IMR-90 (cell line): ENCODE results near the gene SPINT2. TPM values are rescaled to one million over a fixed set of nuclear protein-coding genes. Genes with fewer than 3 reads are reported as not detected.
A peak's percentile ranks its signal among the peaks of the same experiment; 100 is the strongest.

Experiments
- ATAC-seq: fragments of 200-7000 bp; cut with Tn5 transposase; 2 replicates; pipeline ENCODE4 v1.9.1; 2020; ENCODE audit warnings: low read depth, mild to moderate bottlenecking, moderate library complexity
- BruUV-seq: library from RNA; stranded (reverse); fragments of 400-500 nt; replicated peaks from 2 replicates; lab custom pipeline; 2021; lab: Mats Ljungman, UMichigan
- CTCF ChIA-PET: fragments of 300-600 bp; formaldehyde crosslinking; extraction: SDS; loops from one replicate; lab custom pipeline; 2021; ENCODE audit warnings: antibody characterized with exemption; lab: Yijun Ruan, JAX
- POLR2A ChIA-PET: fragments of 300-600 bp; sonication (Branson Sonifier 250); formaldehyde crosslinking; loops from one replicate; lab custom pipeline; 2022; ENCODE audit warnings: antibody characterized with exemption; ENCODE audit not compliant: unreplicated experiment; lab: Charles Lee
- DNase-seq: peaks from one replicate; pipeline ENCODE4 v3.0.0; 2013
- H2AFZ ChIP-seq: replicated peaks from 2 replicates; pipeline ENCODE3; 2013; ENCODE audit warnings: low read length, mild to moderate bottlenecking; ENCODE audit not compliant: poor library complexity
- H2AK5ac ChIP-seq: 2 replicates; pipeline ENCODE4 v1.6.1; 2013; ENCODE audit warnings: low read depth, low read length, inconsistent platforms
- H2AK9ac ChIP-seq: replicated peaks from 2 replicates; pipeline ENCODE3; 2013; ENCODE audit warnings: mild to moderate bottlenecking, low read depth, low read length, moderate library complexity; ENCODE audit not compliant: poor library complexity
- H2BK120ac ChIP-seq: 2 replicates; pipeline ENCODE4 v1.6.1; 2013; ENCODE audit warnings: low read depth, low read length, inconsistent platforms
- H2BK15ac ChIP-seq: 3 replicates; pipeline ENCODE4 v1.6.1; 2013; ENCODE audit warnings: low read depth, low read length, inconsistent platforms
- H2BK20ac ChIP-seq: 2 replicates; pipeline ENCODE4 v1.6.1; 2013; ENCODE audit warnings: low read depth, mild to moderate bottlenecking, inconsistent platforms, low read length, moderate library complexity
- H2BK5ac ChIP-seq: 2 replicates; pipeline ENCODE4 v1.6.1; 2013; ENCODE audit warnings: mild to moderate bottlenecking, low read depth, low read length, inconsistent platforms; ENCODE audit not compliant: poor library complexity, severe bottlenecking
- H3K14ac ChIP-seq: replicated peaks from 2 replicates; pipeline ENCODE4 v1.6.1; 2013; ENCODE audit warnings: low read depth, low read length, inconsistent platforms
- H3K18ac ChIP-seq: 2 replicates; pipeline ENCODE4 v1.6.1; 2013; ENCODE audit warnings: low read depth, low read length, control low read depth
- H3K23ac ChIP-seq: 2 replicates; pipeline ENCODE4 v1.6.1; 2013; ENCODE audit warnings: low read depth, low read length, inconsistent platforms
- H3K27ac ChIP-seq: 2 replicates; pipeline ENCODE4 v1.5.1; 2013; ENCODE audit warnings: mild to moderate bottlenecking, control low read depth, low read length; ENCODE audit not compliant: insufficient read depth
- H3K27me3 ChIP-seq: 2 replicates; pipeline ENCODE4 v1.6.1; 2013; ENCODE audit warnings: low read length; ENCODE audit not compliant: control insufficient read depth, insufficient read depth
- H3K36me3 ChIP-seq: 2 replicates; pipeline ENCODE4 v1.6.1; 2013; ENCODE audit warnings: low read length, mixed read lengths; ENCODE audit not compliant: control insufficient read depth, insufficient read depth
- H3K4ac ChIP-seq: 2 replicates; pipeline ENCODE4 v1.6.1; 2013; ENCODE audit warnings: low read depth, low read length, inconsistent platforms
- H3K4me1 ChIP-seq: 2 replicates; pipeline ENCODE4 v1.6.1; 2013; ENCODE audit warnings: low read length, mixed read lengths; ENCODE audit not compliant: control insufficient read depth, insufficient read depth
- H3K4me2 ChIP-seq: 2 replicates; pipeline ENCODE4 v1.6.1; 2013; ENCODE audit warnings: low read depth, mild to moderate bottlenecking, control low read depth, low read length, moderate library complexity
- H3K4me3 ChIP-seq: 2 replicates; pipeline ENCODE4 v1.5.1; 2013; ENCODE audit warnings: low read depth, mild to moderate bottlenecking, control low read depth, low read length, moderate library complexity; ENCODE audit not compliant: insufficient read depth
- H3K56ac ChIP-seq: 2 replicates; pipeline ENCODE4 v1.6.1; 2013; ENCODE audit warnings: low read length, inconsistent platforms; ENCODE audit not compliant: insufficient read depth; ENCODE audit errors: extremely low read depth
- H3K79me1 ChIP-seq, 2 experiments: 2 replicates each; pipeline ENCODE4 v1.6.1; 2013; ENCODE audit warnings: low read length in 2 of 2, inconsistent platforms in 1 of 2, low read depth in 1 of 2
- H3K9ac ChIP-seq: 2 replicates; pipeline ENCODE4 v1.6.1; 2013; ENCODE audit warnings: low read depth, low read length, control low read depth
- H3K9me1 ChIP-seq: 2 replicates; pipeline ENCODE4 v1.6.1; 2013; ENCODE audit warnings: low read length, inconsistent platforms; ENCODE audit not compliant: insufficient read depth
- H3K9me3 ChIP-seq: 2 replicates; pipeline ENCODE4 v1.6.1; 2013; ENCODE audit warnings: low read length; ENCODE audit not compliant: control insufficient read depth, insufficient read depth
- H4K20me1 ChIP-seq: 2 replicates; pipeline ENCODE4 v1.6.1; 2013; ENCODE audit warnings: low read length, inconsistent platforms; ENCODE audit not compliant: insufficient read depth
- H4K5ac ChIP-seq: 2 replicates; pipeline ENCODE4 v1.6.1; 2013; ENCODE audit warnings: mild to moderate bottlenecking, low read depth, low read length, control low read depth
- H4K8ac ChIP-seq, 2 experiments: 2 replicates each; pipeline ENCODE4 v1.6.1; 2013; ENCODE audit warnings: low read depth in 2 of 2, low read length in 2 of 2, control low read depth in 1 of 2, inconsistent platforms in 1 of 2
- H4K91ac ChIP-seq: 2 replicates; pipeline ENCODE4 v1.6.1; 2013; ENCODE audit warnings: low read depth, low read length, inconsistent platforms; ENCODE audit not compliant: insufficient read depth
- BHLHE40 ChIP-seq: fragments of 150-350 bp; IDR thresholded peaks from 2 replicates; pipeline ENCODE4 v1.6.1; 2016; ENCODE audit warnings: mild to moderate bottlenecking, low read depth, low read length
- CEBPB ChIP-seq: IDR thresholded peaks from 2 replicates; pipeline ENCODE4 v1.6.1; 2012; ENCODE audit warnings: low read depth, low read length, improper control_type of control experiment
- CHD1 ChIP-seq: IDR thresholded peaks from 2 replicates; pipeline ENCODE4 v1.6.1; 2012; ENCODE audit warnings: low read depth, low read length, improper control_type of control experiment
- FOS ChIP-seq: fragments of 150-350 bp; IDR thresholded peaks from 2 replicates; pipeline ENCODE4 v1.6.1; 2016; ENCODE audit warnings: low read depth, low read length
- MAZ ChIP-seq: IDR thresholded peaks from 2 replicates; pipeline ENCODE4 v1.6.1; 2012; ENCODE audit warnings: low read depth, mild to moderate bottlenecking, low read length, improper control_type of control experiment, moderate library complexity, borderline replicate concordance
- MXI1 ChIP-seq: IDR thresholded peaks from 2 replicates; pipeline ENCODE4 v1.6.1; 2012; ENCODE audit warnings: low read depth, mild to moderate bottlenecking, low read length, moderate library complexity, borderline replicate concordance
- NFE2L2 ChIP-seq: fragments of 150-350 bp; IDR thresholded peaks from 2 replicates; pipeline ENCODE4 v1.6.1; 2016; ENCODE audit warnings: low read depth, mild to moderate bottlenecking, low read length
- RAD21 ChIP-seq: IDR thresholded peaks from 2 replicates; pipeline ENCODE4 v1.6.1; 2012; ENCODE audit warnings: low read length, improper control_type of control experiment
- RFX5 ChIP-seq: IDR thresholded peaks from 2 replicates; pipeline ENCODE4 v1.8.0; 2012; ENCODE audit warnings: low read depth, mild to moderate bottlenecking, low read length, moderate library complexity
- USF2 ChIP-seq: fragments of 150-350 bp; IDR thresholded peaks from 2 replicates; pipeline ENCODE4 v1.6.1; 2017; ENCODE audit warnings: mild to moderate bottlenecking, antibody characterized with exemption, low read length, low read depth
- WGBS, 2 experiments: methylation state at CpG; one replicate each; pipeline versions ENCODE4 v1.1.5 to v1.1.7; 2013; ENCODE audit warnings: missing lambda C conversion rate in 2 of 2; ENCODE audit not compliant: insufficient read length in 1 of 2; ENCODE audit errors: extremely low coverage in 2 of 2; 5-methylcytosine and 5-hydroxymethylcytosine counted together
- dilution Hi-C: fragments of 300-500 bp; cut with HindIII; formaldehyde crosslinking; loops from one replicate; pipeline ENCODE4 v1.14.3; 2018; ENCODE audit warnings: low sequenced_read_pairs; ENCODE audit not compliant: unreplicated experiment
- in situ Hi-C: fragments of 300-500 bp; cut with MboI; formaldehyde crosslinking; loops from 3 replicates; pipeline ENCODE4 v1.14.3; 2019; ENCODE audit warnings: low sequenced_read_pairs, inconsistent platforms, mixed read lengths
- intact Hi-C: fragments of 100-400 bp; cut with micrococcal nuclease; formaldehyde crosslinking; loops from 2 replicates; pipeline ENCODE4 v1.10.0; 2022
- polyA plus RNA-seq, 3 experiments: library from polyadenylated mRNA; depleted of rRNA; stranded (reverse); fragments of >200 nt; gene quantifications; 2 replicates each; pipeline ENCODE4 v1.2.3, GENCODE V29; 2012; ENCODE audit warnings: low replicate concordance in 1 of 3
- total RNA-seq: library from RNA; depleted of rRNA; stranded (reverse); fragments of >200 nt; gene quantifications from 2 replicates; pipeline ENCODE4 v1.2.3, GENCODE V29; 2012

SPINT2 gene
- total and polyA plus RNA-seq, 2 of the 4 experiments (the other 2 are of a cell fraction): 0.54 to 1.2 TPM

GRCh38 chr19:38265921-38266429 is 1.6 kb downstream of the SPINT2 start:
- H2AK9ac ChIP-seq: peak overlapping the region; percentile 34
- H4K20me1 ChIP-seq: no peaks in the 10 kb centered on the region
- peaks cover 23% of the 10 kb centered on the region for H3K9me1 ChIP-seq
- H3K56ac ChIP-seq: no peak overlapping the region
- peak overlapping the region; percentile 8; the same call in 1 of the 2 replicates for H2AK5ac ChIP-seq
- H2AFZ ChIP-seq: no peak overlapping the region
- no peak overlapping the region for H3K23ac ChIP-seq
- peaks cover 21% of the 10 kb centered on the region for H3K4me1 ChIP-seq
- no peak overlapping the region for H4K5ac ChIP-seq
- H3K27me3 ChIP-seq: no peaks in the 10 kb centered on the region; the same call in 1 of the 2 replicates
- ChIA-PET CTCF (no interaction called here), POLR2A (no interaction called here)
- H3K18ac ChIP-seq: no peak overlapping the region
- H3K36me3 ChIP-seq: no peaks in the 10 kb centered on the region
- H3K4ac ChIP-seq: no peak overlapping the region
- no peak for TF ChIP-seq RFX5
- TF ChIP-seq CHD1: no peak
- no peak for TF ChIP-seq RAD21
- TF ChIP-seq NFE2L2: no peak
- no peak for TF ChIP-seq MAZ
- no peak for TF ChIP-seq BHLHE40
- no peak for TF ChIP-seq FOS
- no peak for TF ChIP-seq CEBPB
- no peak for TF ChIP-seq MXI1
- TF ChIP-seq USF2: no peak
- no peak overlapping the region for H4K91ac ChIP-seq
- dilution Hi-C loops: no loop called here
- H2BK5ac ChIP-seq: no peak overlapping the region
- H2BK20ac ChIP-seq: no peak overlapping the region; the same call in 1 of the 2 replicates
- no peak overlapping the region for H3K4me3 ChIP-seq
- H3K79me1 ChIP-seq: no peaks in the 10 kb centered on the region
- no peak overlapping the region; the same call in 2 of the 3 replicates for H2BK15ac ChIP-seq
- no peak overlapping the region for H3K14ac ChIP-seq
- no peak overlapping the region for H2BK120ac ChIP-seq
- 97% methylated on average over 5 of the region's 12 CpGs; no CpG with 5 or more reads in 1 of the 2 experiments for WGBS, 2 experiments
- ATAC-seq (no peak), DNase-seq (no peak)
- H3K9me3 ChIP-seq: no peaks in the 10 kb centered on the region
- H3K27ac ChIP-seq: no peak overlapping the region
- H4K8ac ChIP-seq: no peak overlapping the region
- intact Hi-C loops: no loop called here
- no TSS peak for BruUV-seq
- in situ Hi-C loops: no loop called here
- no peak overlapping the region for H3K9ac ChIP-seq
- H3K4me2 ChIP-seq: no peak overlapping the region
